ENCODE measurements around the gene TRAPPC2L.

The TRAPPC2L gene

DNA sequence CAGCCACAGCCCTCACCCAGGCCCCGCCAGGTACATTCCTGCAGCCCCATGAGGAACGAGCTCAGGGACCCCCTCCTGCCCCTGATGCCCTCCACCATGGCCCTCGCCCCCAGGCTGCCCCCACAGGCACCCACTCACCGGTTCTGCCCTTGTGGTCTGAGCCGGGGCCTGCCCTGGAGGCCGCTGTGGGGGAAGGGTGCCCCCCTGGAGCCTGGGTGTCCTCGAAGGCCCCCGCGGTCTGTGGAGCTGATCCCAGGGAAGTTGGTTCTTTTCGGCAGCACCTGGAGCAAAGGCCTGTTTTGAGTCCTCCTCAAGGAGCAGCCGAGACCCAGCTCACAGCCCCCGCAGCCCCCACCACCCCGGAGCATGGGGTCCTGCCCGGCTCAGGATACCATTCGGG is 7.2 kb downstream of the TRAPPC2L start:
- no peak for DNase-seq (ENCODE audit: low read depth)
- TF ChIP-seq, protein P1, sequence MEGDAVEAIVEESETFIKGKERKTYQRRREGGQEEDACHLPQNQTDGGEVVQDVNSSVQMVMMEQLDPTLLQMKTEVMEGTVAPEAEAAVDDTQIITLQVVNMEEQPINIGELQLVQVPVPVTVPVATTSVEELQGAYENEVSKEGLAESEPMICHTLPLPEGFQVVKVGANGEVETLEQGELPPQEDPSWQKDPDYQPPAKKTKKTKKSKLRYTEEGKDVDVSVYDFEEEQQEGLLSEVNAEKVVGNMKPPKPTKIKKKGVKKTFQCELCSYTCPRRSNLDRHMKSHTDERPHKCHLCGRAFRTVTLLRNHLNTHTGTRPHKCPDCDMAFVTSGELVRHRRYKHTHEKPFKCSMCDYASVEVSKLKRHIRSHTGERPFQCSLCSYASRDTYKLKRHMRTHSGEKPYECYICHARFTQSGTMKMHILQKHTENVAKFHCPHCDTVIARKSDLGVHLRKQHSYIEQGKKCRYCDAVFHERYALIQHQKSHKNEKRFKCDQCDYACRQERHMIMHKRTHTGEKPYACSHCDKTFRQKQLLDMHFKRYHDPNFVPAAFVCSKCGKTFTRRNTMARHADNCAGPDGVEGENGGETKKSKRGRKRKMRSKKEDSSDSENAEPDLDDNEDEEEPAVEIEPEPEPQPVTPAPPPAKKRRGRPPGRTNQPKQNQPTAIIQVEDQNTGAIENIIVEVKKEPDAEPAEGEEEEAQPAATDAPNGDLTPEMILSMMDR (conservative IDR thresholded peaks at IDR 0.05; ENCODE audit: control insufficient read depth, insufficient read depth, low read depth, low read length): no peak
- H3K4me3 ChIP-seq (ENCODE audit: control insufficient read depth, low read depth, low read length): no peak overlapping the region

DNA sequence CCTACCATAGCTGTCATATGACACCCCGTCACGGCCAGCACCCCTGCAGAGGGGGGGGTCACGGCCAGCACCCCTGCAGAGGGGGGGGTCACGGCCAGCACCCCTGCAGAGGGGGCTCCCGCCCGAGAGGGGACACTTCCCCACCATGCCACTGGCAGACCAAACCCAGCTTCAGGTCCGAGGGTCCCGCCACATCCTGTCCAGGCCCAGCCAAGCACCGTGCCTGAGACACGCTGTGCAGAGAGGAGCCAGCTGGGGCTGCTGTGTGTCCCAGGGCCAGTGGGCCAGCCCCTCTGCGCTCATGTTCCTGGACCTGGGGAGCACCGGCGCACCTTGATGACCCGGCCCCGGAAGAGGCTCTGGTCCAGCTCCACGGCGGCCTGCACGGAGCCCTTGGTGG is 7.6 kb downstream of the TRAPPC2L start:
- no peak for DNase-seq (ENCODE audit: low read depth)
- H3K4me3 ChIP-seq (ENCODE audit: control insufficient read depth, low read depth, low read length): no peak overlapping the region
- TF ChIP-seq, protein P1 (conservative IDR thresholded peaks at IDR 0.05; ENCODE audit: control insufficient read depth, insufficient read depth, low read depth, low read length): no peak

DNA sequence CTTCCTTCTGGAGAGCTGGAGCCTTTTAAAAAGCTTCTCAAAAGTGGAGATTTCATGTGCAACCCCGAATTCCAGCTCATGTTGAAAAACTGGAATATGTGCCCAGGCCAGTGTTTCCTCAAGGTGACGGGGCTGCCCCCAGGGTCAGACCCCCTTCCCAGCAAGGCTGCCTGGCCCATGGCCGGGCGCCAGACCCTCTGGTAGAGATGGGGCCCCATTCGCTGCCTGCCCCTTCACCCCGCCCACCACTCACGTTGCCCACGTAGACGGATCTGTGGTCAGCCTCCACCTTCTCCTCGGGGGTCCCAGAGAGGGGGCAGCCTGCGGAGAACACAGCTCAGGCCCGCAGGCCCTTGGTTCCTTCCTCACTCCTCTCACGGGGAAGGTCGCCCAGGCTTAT is 8.4 kb downstream of the TRAPPC2L start:
- DNase-seq (ENCODE audit: low read depth): no peak
- H3K4me3 ChIP-seq (ENCODE audit: control insufficient read depth, low read depth, low read length): no peak overlapping the region
- TF ChIP-seq, protein P1 (conservative IDR thresholded peaks at IDR 0.05; ENCODE audit: control insufficient read depth, insufficient read depth, low read depth, low read length): no peak

DNA sequence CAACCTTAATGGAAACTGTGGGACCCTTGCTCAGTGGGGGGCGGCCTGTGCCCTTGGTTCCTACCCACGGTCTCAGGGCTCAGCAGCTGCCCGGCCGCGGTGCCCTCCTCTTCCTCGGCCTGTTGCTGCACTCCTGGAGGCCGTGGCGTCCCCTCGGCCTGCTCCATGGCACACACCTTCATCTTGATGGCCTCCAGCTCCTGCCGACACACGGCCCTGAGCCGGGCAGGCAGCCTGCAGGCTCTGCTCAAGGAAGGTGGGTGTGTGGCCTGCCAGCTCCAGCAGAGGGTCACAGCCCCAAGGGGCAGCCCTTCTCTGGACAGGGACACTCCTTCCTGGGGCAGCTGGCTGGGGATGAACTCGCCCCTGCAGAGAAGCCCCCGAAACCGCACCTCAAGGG is 8.8 kb downstream of the TRAPPC2L start:
- no peak for DNase-seq (ENCODE audit: low read depth)
- TF ChIP-seq, protein P1 (conservative IDR thresholded peaks at IDR 0.05; ENCODE audit: control insufficient read depth, insufficient read depth, low read depth, low read length): no peak
- H3K4me3 ChIP-seq (ENCODE audit: control insufficient read depth, low read depth, low read length): no peak overlapping the region

DNA sequence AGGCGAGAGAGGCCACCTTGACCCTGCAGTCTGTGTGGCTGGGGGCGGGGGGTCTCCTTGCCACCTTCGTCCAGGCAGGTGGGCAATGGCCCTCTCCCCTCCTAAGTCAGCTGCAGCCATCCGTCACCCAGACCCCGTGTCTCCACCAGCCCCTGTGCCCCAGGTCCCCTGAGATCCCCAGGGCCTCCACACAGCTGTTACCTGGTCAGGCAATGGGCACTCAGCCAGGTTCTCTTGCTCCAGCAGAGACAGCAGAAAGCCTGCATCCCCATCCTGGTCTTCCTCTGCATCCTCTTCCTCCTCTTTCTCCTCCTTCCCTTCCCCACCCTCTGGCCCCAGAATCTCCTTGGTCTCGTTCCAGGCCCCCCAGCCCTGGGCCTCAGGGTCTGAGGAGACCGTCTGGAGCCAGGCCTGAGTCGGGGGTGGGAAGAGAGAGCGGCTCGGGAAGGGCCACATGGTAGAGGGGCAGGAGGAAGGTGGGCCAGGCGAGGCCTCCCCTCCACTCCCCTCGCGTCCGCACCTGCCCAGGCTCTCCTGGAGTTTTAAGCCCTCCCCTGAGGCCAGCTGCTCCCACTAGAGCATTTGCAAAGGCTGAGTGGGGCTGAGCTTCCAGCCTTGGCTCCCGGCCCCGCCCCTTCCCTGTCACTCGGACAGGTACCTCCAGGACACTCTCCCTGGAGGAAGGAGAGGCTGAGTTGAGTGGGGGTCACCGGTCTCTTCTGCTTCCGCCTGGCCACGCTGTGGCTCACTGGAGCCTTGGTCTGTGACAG is 9.4 kb downstream of the TRAPPC2L start, which contains the start of gene PABPN1L:
Gene PABPN1L, minus strand, starts transcription at position 510 of the 770 bp plus-strand sequence. Its CDS starts 54 bp downstream, at position 456.
- no peak for DNase-seq (ENCODE audit: low read depth)
- H3K4me3 ChIP-seq (ENCODE audit: control insufficient read depth, low read depth, low read length): no peak within 1 kb of the TSS
- TF ChIP-seq, protein P1 (conservative IDR thresholded peaks at IDR 0.05; ENCODE audit: control insufficient read depth, insufficient read depth, low read depth, low read length): no peak

DNA sequence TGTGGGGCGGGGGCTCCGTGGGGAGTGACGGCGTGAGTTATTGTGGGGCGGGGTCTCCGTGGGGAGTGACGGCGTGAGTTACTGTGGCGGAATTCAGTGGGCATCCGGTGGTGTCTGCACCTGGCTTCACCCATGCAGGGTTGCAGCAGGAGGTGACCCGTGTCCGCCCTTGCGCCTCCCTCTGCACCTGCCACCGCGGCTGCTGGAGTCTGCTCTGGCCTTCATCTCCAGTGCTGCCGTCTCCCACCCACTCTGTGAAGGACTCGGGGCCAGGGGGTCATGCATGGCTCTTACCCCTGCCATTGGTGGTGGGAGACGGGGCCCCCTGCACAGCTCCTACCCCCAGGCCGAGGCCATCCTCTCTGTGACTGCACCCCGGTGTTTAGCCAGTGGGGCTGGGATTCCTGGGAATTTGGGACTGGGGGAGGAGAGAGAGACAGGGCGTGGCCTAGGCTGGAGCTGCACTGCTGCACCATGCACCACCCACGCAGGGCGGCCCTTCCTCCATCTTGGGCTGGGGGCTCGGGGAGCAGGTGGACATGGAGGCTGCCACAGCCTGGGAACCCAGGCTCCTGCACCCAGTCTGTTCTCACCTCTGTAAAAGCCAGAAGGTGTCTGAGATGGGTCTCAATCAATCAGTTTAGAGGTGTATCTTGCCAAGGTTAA is 10.8 kb downstream of the TRAPPC2L start:
- TF ChIP-seq, protein P1 (conservative IDR thresholded peaks at IDR 0.05; ENCODE audit: control insufficient read depth, insufficient read depth, low read depth, low read length): no peak
- no peak overlapping the region for H3K4me3 ChIP-seq (ENCODE audit: control insufficient read depth, low read depth, low read length)
- no peak for DNase-seq (ENCODE audit: low read depth)
